Neutrophil (primary cell): ENCODE data around the gene DIP2A.
A peak's percentile ranks its signal among the peaks of the same experiment; 100 is the strongest.

Experiments used
- H3K27ac ChIP-seq: fragments of 200-600 bp; sonication (generic); 2 replicates; pipeline ENCODE4 v1.5.1; 2016; ENCODE audit warnings: mild to moderate bottlenecking, moderate library complexity
- H3K27me3 ChIP-seq: fragments of 200-600 bp; sonication (generic); 2 replicates; pipeline ENCODE4 v1.6.0; 2016; ENCODE audit warnings: mild to moderate bottlenecking
- H3K36me3 ChIP-seq: fragments of 200-600 bp; sonication (generic); 2 replicates; pipeline ENCODE4 v1.5.1; 2017
- H3K4me1 ChIP-seq, 2 experiments: fragments of 200-600 bp in 1 of 2; sonication (generic) in 1 of 2; 1 replicate in 1 of 2; 2 replicates in 1 of 2; pipeline versions ENCODE4 v1.5.1 to v1.6.1; 2013 to 2016; ENCODE audit warnings: low read depth in 1 of 2, low read length in 1 of 2, mild to moderate bottlenecking in 1 of 2, moderate library complexity in 1 of 2; ENCODE audit not compliant: control insufficient read depth in 1 of 2, insufficient read depth in 1 of 2
- H3K4me3 ChIP-seq, 2 experiments: fragments of 200-600 bp in 1 of 2; sonication (generic) in 1 of 2; 1 replicate in 1 of 2; 2 replicates in 1 of 2; pipeline ENCODE4 v1.5.1; 2013 to 2016; ENCODE audit warnings: low read depth in 1 of 2, low read length in 1 of 2, mild to moderate bottlenecking in 1 of 2, moderate library complexity in 1 of 2
- H3K9me3 ChIP-seq: fragments of 200-600 bp; sonication (generic); 2 replicates; pipeline ENCODE4 v1.5.1; 2016
- TF ChIP-seq, protein P1 (sequence below): fragments of 200-600 bp; sonication (generic); IDR thresholded peaks from 2 replicates; pipeline ENCODE4 v1.5.1; 2016; ENCODE audit warnings: antibody characterized with exemption

Gene DIP2A

GRCh38 chr21:46561445-46562090 lies 102.9 kb downstream of the DIP2A start:
- Histone ChIP-seq H3K36me3 (peaks cover 99% of the 10 kb centered on the region), H3K4me3 (no peak overlapping the region), H3K27ac (no peak overlapping the region), H3K27me3 (no peaks in the 10 kb centered on the region), H3K9me3 (no peaks in the 10 kb centered on the region), H3K4me1 (peaks cover 4 to 5% of the 10 kb centered on the region in 2 experiments)
- TF ChIP-seq, protein P1, sequence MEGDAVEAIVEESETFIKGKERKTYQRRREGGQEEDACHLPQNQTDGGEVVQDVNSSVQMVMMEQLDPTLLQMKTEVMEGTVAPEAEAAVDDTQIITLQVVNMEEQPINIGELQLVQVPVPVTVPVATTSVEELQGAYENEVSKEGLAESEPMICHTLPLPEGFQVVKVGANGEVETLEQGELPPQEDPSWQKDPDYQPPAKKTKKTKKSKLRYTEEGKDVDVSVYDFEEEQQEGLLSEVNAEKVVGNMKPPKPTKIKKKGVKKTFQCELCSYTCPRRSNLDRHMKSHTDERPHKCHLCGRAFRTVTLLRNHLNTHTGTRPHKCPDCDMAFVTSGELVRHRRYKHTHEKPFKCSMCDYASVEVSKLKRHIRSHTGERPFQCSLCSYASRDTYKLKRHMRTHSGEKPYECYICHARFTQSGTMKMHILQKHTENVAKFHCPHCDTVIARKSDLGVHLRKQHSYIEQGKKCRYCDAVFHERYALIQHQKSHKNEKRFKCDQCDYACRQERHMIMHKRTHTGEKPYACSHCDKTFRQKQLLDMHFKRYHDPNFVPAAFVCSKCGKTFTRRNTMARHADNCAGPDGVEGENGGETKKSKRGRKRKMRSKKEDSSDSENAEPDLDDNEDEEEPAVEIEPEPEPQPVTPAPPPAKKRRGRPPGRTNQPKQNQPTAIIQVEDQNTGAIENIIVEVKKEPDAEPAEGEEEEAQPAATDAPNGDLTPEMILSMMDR = no peak

- H3K27me3 ChIP-seq = no peaks in the 10 kb centered on the region
- peaks cover 99% of the 10 kb centered on the region for H3K36me3 ChIP-seq
These were observed 103.8 kb downstream of the DIP2A start for GRCh38 chr21:46562472-46562871.

GRCh38 chr21:46562964-46563607 lies 104.4 kb downstream of the DIP2A start:
- TF ChIP-seq, protein P1 = no peak
- Histone ChIP-seq H3K4me3 (no peak overlapping the region), H3K27me3 (no peaks in the 10 kb centered on the region), H3K27ac (no peak overlapping the region), H3K36me3 (peaks cover 99% of the 10 kb centered on the region), H3K4me1 (peaks cover 4 to 5% of the 10 kb centered on the region in 2 experiments), H3K9me3 (no peaks in the 10 kb centered on the region)

More at GRCh38 chr21:46562472-46562871, 103.8 kb downstream of the DIP2A start:
- TF ChIP-seq, protein P1 = no peak
- Histone ChIP-seq H3K4me3 (no peak overlapping the region), H3K9me3 (no peaks in the 10 kb centered on the region), H3K27ac (no peak overlapping the region), H3K4me1 (peaks cover 4 to 5% of the 10 kb centered on the region in 2 experiments)

DNA sequence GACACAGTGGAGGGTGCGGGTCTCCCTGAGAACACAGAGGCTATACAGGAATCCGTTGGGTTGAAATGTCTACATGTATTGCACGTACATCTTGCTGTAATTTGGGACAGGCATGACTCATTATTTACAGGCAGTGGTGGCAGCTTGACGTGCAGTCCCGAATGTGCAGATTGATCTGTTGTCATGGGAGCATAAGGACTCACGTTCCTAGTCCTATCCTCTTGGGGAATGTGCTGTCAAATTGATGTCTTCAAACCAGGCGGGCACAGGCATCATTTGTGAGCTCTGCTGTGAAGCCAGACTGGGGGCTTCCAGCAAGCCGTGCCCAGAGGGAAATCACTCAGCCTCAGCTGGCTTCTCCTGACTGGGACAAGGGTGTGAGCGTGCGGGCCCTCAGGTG lies 105.7 kb downstream of the DIP2A start:
- H3K4me3 ChIP-seq = no peak overlapping the region
- H3K9me3 ChIP-seq = no peaks in the 10 kb centered on the region
- no peak overlapping the region for H3K27ac ChIP-seq
- H3K36me3 ChIP-seq = peaks cover 98% of the 10 kb centered on the region
- no peaks in the 10 kb centered on the region for H3K27me3 ChIP-seq
- H3K4me1 ChIP-seq = peaks cover 4 to 5% of the 10 kb centered on the region in 2 experiments
- TF ChIP-seq, protein P1 = no peak

DNA sequence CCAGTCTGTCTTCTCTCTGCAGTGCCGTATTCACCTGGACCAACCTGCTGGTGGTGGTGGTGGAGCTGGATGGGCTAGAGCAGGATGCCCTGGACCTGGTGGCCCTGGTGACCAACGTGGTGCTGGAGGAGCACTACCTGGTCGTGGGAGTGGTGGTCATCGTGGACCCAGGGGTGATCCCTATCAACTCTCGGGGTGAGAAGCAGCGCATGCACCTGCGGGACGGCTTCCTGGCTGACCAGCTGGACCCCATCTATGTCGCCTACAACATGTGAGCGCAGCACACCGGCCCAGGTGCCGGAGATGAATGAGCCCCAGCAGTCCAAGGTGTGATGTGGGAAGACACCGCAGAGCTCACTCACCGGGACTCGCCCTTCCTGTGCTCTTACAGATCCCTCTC lies 108.7 kb downstream of the DIP2A start:
- no peaks in the 10 kb centered on the region for H3K9me3 ChIP-seq
- no peak overlapping the region for H3K4me3 ChIP-seq
- H3K27ac ChIP-seq = peak overlapping the region; percentile 49
- no peaks in the 10 kb centered on the region for H3K27me3 ChIP-seq
- TF ChIP-seq, protein P1 = no peak
- peaks cover 89% of the 10 kb centered on the region for H3K36me3 ChIP-seq
- H3K4me1 ChIP-seq = peaks cover 4 to 5% of the 10 kb centered on the region in 2 experiments
